ENCODE data around the gene LEMD3. TPM values are rescaled to one million over a fixed set of nuclear protein-coding genes. Genes with fewer than 3 reads are reported as not detected.

Gene LEMD3
- polyA plus RNA-seq, 1 donor from 2014 or later, result 45.4 TPM

DNA sequence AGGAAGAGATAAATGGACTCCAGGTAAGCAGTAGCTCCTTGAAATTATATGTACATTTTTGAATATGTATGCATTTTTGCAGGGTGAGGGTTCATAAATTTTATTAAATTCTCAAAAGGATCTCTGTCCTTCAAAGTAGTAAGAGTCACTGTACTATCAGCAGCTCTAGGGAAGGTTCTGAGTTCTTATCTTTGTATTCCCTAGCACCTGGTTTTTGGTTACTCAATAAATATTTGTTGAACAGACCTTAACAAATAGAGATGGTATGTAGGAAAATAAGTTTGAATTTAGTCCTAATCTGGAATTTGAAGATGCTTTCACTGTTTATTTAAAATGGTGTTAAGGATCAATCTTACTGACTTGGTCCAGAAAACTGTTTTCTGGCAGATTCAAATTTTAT is 18.3 kb downstream of the LEMD3 start:
- H3K27me3 Mint-ChIP-seq, result no peaks in the 10 kb centered on the region
- no peaks in the 10 kb centered on the region for H3K36me3 Mint-ChIP-seq
- peak overlapping the region in 2 of 3 donors; percentile 59 to 65 for H3K27ac Mint-ChIP-seq
- peaks cover 50 to 62% (median 52%) of the 10 kb centered on the region in 3 donors for H3K4me1 Mint-ChIP-seq
- H3K4me3 Mint-ChIP-seq, result no peak overlapping the region
- no peaks in the 10 kb centered on the region for H3K9me3 Mint-ChIP-seq

DNA sequence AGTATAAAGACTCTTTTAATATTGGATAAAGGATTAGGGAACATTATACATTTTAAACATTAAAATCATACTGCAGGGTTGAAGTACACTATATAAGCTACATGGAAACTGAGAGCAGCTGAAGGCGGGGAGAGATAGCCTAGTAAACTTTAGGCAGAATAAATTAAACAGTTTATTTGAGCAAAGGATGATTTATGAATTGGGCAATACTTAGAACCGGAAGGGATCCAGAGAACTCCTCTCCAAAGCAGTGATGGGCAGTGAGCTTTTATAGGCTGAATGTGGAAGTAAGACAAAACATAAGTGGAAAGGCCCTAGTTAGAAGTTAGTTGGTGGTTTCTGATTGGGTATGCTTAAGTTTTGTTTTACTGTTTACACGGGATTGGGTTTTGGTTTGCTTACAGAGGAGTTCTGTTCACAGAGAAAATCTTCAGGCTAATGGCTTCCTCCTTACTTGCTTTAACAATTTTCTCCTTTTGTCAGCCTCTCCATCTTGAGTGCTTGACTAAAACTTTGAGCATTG is 18.9 kb downstream of the LEMD3 start:
- no peaks in the 10 kb centered on the region for H3K27me3 Mint-ChIP-seq
- H3K4me3 Mint-ChIP-seq, result peak overlapping the region in 3 of 4 donors; percentile 20 to 69 (median 62)
- H3K4me1 Mint-ChIP-seq, result peaks cover 53 to 65% (median 54%) of the 10 kb centered on the region in 3 donors
- no peaks in the 10 kb centered on the region for H3K36me3 Mint-ChIP-seq
- peak overlapping the region; percentile 59 to 65 (median 65) for H3K27ac Mint-ChIP-seq
- H3K9me3 Mint-ChIP-seq, result no peaks in the 10 kb centered on the region

DNA sequence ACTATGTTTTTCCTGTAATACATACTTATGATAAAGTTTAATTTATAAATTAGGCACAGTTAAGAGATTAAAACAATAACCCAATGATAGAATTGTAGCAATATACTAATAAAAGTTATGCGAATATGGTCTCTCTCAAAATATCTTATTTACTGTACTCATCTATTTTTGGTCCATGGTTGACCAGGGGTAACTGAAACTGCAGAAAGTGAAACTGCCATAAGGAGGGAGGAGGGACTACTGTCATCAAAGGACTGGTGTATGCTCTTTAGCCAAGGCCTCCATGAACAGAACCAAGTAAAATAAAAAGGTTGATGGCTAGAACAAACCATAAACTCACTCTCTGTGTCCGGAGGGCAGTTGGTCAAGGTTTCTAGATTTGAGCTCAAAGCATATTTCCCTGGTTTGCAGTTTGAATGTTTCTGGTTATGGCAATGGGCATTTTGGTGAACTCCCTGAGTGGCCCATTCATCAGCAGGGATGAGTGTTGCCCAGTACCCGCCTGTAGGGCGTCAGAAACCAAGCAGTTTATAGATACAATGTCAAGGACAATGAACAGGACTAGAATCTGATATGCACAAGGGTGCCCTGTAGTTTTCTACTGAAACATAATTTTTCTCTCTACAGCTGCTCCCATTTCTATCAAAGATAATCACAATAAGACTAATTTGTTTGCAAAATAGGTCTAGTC is 19.8 kb downstream of the LEMD3 start:
- peaks cover 0 to 3% (median 0%) of the 10 kb centered on the region in 3 donors for H3K9me3 Mint-ChIP-seq
- H3K36me3 Mint-ChIP-seq, result peaks cover 1% of the 10 kb centered on the region
- H3K27ac Mint-ChIP-seq, result peak overlapping the region in 2 of 3 donors; percentile 59 to 65
- H3K4me3 Mint-ChIP-seq, result peak overlapping the region in 1 of 4 donors; percentile 69
- H3K27me3 Mint-ChIP-seq, result no peaks in the 10 kb centered on the region
- peaks cover 49 to 61% (median 51%) of the 10 kb centered on the region in 3 donors for H3K4me1 Mint-ChIP-seq

DNA sequence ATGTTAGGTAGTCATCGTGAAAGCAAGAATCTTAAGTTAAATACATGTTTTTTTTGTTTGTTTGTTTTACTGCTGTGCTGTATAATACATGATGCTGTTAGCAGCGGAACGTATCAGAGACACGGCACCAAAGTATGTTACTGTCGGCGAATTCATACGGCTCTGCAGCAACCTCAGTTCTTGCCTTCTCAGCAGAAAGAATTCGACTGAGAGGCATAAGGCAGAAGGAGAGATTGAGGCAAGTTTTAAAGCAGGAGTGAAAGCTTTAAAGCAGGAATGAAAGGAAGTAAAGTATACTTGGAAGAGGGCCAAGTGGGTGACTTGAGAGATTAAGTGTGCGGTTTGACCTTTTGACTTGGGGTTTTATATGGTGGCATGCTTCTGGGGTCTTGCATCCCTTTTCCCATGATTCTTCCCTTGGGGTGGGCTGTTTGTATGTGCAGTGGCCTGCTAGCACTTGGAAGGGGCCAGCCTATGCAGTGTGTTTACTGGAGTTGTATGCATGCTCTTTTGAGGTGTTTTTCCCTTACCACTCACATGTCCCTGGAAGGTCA is 23.7 kb downstream of the LEMD3 start:
- H3K27me3 Mint-ChIP-seq, result no peaks in the 10 kb centered on the region
- peak overlapping the region in 2 of 4 donors; percentile 2 to 20 for H3K4me3 Mint-ChIP-seq
- H3K27ac Mint-ChIP-seq, result no peak overlapping the region
- peaks cover 0 to 11% (median 4%) of the 10 kb centered on the region in 3 donors for H3K9me3 Mint-ChIP-seq
- H3K4me1 Mint-ChIP-seq, result peaks cover 47 to 68% (median 57%) of the 10 kb centered on the region in 3 donors
- H3K36me3 Mint-ChIP-seq, result peaks cover 10% of the 10 kb centered on the region

DNA sequence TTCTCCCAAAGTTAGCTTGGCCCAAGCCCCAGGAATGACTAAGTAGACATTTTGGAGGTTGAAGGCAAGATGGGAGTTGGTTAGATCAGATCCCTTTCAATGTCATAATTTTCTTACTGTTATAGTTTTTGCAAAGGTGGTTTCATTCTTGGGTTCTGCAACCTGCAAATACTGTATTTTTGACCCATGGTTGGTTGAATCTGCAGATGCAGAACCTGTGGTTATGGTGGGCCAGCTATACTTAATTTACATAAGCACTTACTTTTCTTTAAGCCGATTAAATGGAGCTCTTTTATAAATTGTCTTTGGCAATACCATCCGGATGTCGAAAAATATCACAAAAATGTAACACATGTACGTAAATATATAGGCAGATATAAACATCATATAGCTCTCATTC is 25.6 kb downstream of the LEMD3 start:
- no peaks in the 10 kb centered on the region for H3K27me3 Mint-ChIP-seq
- peaks cover 10% of the 10 kb centered on the region for H3K36me3 Mint-ChIP-seq
- peaks cover 0 to 11% (median 4%) of the 10 kb centered on the region in 3 donors for H3K9me3 Mint-ChIP-seq
- H3K4me1 Mint-ChIP-seq, result peaks cover 33 to 58% (median 47%) of the 10 kb centered on the region in 3 donors
- H3K27ac Mint-ChIP-seq, result peak overlapping the region in 2 of 3 donors; percentile 22 to 62
- peak overlapping the region in 1 of 4 donors; percentile 37 for H3K4me3 Mint-ChIP-seq

DNA sequence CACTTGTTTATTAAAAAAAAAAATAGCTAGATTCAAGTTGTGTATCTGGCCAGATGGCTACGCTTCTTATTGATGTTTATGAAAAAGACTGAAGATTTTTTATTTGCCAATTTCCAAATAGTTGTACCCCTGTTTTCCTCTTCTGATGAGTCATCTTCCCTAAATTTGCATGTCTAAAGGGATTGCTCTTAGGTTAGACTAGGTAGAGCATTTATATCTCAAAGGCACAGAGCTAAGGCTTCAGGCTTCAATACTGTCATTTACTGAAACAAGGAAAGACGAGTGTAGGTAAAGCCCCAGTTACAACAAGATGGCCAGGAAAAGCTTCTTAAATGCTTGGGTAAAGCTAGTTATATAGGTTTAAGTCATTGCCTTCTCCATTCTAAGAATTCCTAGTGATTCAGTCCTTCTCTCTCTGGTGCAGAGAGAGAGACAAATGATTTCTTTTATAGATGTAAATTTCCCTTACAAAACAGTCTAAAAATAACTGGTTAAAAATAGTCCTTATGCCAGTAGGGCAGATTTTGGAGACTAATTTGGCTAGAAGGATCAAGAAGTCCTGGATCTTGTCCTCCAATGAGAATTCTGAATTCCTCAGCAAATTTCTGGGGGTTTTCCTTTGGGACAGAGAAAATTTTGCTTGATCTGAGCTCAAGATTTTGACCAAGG is 26.1 kb downstream of the LEMD3 start:
- Mint-ChIP-seq H3K9me3 (peaks cover 0 to 11% (median 4%) of the 10 kb centered on the region in 3 donors), H3K27ac (peak overlapping the region; percentile 22 to 62 (median 59)), H3K4me3 (peak overlapping the region in 1 of 4 donors; percentile 5), H3K36me3 (peaks cover 10% of the 10 kb centered on the region), H3K27me3 (no peaks in the 10 kb centered on the region), H3K4me1 (peaks cover 37 to 60% (median 48%) of the 10 kb centered on the region in 3 donors)

DNA sequence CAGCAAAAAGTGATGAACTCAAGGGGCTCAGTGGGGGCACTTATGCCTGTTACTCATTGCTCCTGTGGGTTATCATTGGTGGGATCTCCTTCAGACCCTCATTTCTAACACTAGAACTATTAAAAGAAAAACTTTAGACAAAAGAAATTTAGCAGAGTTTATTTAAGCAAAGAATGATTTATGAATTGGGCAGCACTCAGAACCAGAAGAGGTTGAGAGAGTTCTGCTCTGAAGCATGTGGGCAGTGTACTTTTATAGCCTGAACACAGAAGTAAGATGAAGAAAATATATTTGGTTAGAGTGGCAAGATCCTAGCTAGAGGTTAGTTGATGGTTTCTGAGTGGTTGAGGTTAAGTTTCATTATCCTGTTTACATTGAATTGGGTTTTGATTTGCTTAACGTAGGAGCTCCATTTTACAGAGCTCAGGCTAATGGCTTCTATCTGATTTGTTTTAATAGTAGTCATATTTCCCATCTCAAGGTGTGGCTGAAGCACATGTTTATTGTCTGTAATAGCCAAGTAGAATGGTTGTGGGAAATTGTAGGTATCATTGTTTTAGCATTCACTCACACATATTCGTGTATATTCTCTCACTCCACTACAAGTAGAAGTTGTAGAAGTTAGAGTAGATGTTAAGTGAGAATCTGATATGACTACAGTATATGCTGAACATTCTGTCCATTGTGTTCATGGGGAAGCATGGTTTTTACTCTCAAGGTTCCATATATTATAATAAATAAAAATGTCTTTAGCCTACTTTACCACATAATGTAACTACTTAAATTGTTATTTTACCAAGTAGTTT is 27.6 kb downstream of the LEMD3 start:
- Mint-ChIP-seq H3K4me1 (peaks cover 46 to 70% (median 55%) of the 10 kb centered on the region in 3 donors), H3K36me3 (peaks cover 10% of the 10 kb centered on the region), H3K4me3 (peak overlapping the region in 2 of 4 donors; percentile 41 to 65), H3K9me3 (peaks cover 0 to 11% (median 4%) of the 10 kb centered on the region in 3 donors), H3K27ac (peak overlapping the region in 2 of 3 donors; percentile 63 to 81), H3K27me3 (no peaks in the 10 kb centered on the region)

DNA sequence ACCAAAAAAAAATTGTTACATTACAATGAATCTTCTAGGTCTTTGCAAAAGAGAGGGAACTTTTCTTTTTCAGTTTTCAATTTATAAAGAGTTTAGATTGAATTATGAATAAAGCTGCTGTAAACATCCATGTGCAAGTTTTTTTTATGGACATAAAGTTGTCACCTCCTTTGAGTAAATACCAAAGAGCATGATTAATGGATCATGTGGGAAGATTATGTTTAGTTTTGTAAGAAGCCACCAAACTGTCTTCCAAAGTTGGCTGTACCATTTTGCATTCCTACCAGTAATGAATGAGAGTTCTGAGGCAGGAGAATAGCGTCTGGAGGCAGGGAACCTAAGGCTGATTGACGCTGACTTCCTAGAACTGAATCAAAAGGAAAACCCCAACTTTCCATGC is 30.2 kb downstream of the LEMD3 start:
- H3K27me3 Mint-ChIP-seq, result no peaks in the 10 kb centered on the region
- no peak overlapping the region for H3K27ac Mint-ChIP-seq
- peaks cover 42 to 77% (median 63%) of the 10 kb centered on the region in 3 donors for H3K4me1 Mint-ChIP-seq
- H3K4me3 Mint-ChIP-seq, result no peak overlapping the region
- peaks cover 0 to 8% (median 4%) of the 10 kb centered on the region in 3 donors for H3K9me3 Mint-ChIP-seq
- H3K36me3 Mint-ChIP-seq, result peaks cover 11% of the 10 kb centered on the region

DNA sequence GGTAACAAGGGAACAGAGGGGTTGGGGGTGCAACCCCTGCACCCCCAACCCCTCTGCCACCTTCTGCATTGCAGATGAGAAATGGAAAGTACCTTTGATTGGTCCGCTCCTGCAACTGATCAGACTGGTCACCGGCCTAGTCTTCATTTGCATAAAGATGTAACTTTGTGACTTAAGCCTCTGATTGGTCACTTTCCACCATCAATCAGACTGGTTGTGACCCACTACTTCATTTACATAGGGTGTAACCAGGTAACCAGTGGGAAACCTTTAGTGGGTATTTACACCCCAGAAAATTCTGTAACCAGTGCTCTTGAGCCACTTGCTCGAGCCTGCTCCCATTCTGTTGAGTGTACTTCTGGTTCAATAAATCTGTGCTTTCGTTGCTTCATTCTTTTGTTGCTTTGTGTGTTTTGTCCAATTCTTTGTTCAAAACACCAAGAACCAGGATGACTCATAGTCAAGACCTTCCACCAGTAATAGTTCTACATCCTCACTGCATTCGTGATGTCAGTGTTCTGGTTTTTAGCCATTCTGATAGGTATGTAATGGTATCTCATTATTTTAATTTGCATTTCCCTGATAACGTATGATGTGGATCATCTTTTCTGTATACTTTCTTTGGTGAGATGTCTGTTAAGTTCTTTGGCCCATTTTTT is 30.8 kb downstream of the LEMD3 start:
- Mint-ChIP-seq H3K4me1 (peaks cover 44 to 77% (median 66%) of the 10 kb centered on the region in 3 donors), H3K27me3 (no peaks in the 10 kb centered on the region), H3K36me3 (peaks cover 10% of the 10 kb centered on the region), H3K4me3 (no peak overlapping the region), H3K27ac (peak overlapping the region in 2 of 3 donors; percentile 3 to 20), H3K9me3 (peaks cover 0 to 8% (median 4%) of the 10 kb centered on the region in 3 donors)

DNA sequence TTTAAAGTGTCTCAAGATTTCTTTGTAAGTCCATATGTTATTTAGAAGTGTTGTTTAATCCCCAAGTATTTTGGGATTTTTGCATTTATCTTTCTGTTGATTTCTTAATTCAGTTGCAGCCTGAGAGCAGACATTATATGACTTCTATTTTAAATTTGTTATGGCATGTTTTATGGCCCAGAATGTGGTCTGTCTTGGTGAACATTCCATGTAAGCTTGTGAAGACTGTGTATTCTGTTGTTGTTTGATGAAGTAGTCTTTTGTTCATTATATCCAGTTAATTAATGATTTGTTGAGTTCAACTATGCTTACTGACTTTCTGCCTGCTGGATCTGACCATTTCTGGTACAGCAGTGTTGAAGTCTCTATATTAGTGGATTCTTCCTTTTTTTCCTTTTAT is 34.0 kb downstream of the LEMD3 start:
- Mint-ChIP-seq H3K9me3 (no peaks in the 10 kb centered on the region), H3K27ac (peak overlapping the region; percentile 13 to 41 (median 15)), H3K27me3 (no peaks in the 10 kb centered on the region), H3K36me3 (peaks cover 2% of the 10 kb centered on the region), H3K4me1 (peaks cover 52 to 72% (median 65%) of the 10 kb centered on the region in 3 donors), H3K4me3 (peak overlapping the region in 1 of 4 donors; percentile 34)

DNA sequence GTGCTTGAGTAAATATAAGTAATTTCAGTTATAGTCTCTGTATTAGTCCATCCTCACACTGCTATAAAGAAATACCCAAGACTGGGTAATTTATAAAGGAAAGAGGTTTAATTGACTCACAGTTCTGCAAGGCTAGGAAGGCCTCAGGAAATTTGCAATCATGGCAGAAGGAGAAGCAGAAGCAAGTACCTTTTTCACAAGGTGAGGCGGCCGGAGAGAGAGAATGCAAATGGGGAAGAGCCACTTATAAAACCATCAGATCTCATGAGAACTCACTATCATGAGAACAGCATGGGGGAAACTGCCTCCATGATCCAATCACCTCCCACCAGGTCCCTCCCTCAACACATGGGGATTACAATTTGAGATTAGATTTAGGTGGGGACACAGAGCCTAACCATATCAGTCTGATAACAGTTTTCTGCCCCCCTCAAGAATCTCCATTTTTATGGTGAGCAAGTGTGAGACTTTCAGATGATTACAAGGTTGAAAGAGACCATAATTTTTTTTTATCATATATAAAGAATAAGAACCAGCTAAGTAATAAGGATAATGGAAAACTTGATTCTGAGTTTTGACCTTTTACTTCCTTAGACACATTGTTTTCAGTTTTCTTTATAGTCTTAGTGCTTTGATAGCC is 35.6 kb downstream of the LEMD3 start:
- H3K27ac Mint-ChIP-seq, result peak overlapping the region in 2 of 3 donors; percentile 76 to 88
- no peaks in the 10 kb centered on the region for H3K9me3 Mint-ChIP-seq
- peaks cover 4% of the 10 kb centered on the region for H3K36me3 Mint-ChIP-seq
- peaks cover 63 to 84% (median 72%) of the 10 kb centered on the region in 3 donors for H3K4me1 Mint-ChIP-seq
- peak overlapping the region in 2 of 4 donors; percentile 56 to 79 for H3K4me3 Mint-ChIP-seq
- H3K27me3 Mint-ChIP-seq, result no peaks in the 10 kb centered on the region

DNA sequence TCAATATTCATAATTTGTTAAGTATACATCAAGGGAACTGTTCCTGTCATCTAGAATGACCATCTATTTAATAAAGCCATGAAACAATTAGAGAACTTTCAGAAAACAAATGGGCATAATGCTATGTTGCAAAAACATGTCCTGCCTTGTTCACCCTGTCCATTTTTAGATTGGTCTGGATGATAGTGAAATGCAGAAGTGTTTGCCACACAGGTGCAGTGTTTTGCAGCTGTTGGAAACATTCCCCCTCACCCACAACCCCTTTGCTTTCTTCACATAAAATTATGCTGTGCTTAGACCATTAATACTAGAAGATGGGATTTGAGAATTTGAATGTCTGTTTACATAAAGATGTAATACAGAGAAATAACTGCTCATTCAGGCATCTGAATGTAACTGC is 36.5 kb downstream of the LEMD3 start:
- Mint-ChIP-seq H3K27me3 (no peaks in the 10 kb centered on the region), H3K9me3 (no peaks in the 10 kb centered on the region), H3K36me3 (peaks cover 4% of the 10 kb centered on the region), H3K4me3 (peak overlapping the region in 2 of 4 donors; percentile 56 to 61), H3K27ac (peak overlapping the region; percentile 26 to 88 (median 76)), H3K4me1 (peaks cover 66 to 80% (median 72%) of the 10 kb centered on the region in 3 donors)

DNA sequence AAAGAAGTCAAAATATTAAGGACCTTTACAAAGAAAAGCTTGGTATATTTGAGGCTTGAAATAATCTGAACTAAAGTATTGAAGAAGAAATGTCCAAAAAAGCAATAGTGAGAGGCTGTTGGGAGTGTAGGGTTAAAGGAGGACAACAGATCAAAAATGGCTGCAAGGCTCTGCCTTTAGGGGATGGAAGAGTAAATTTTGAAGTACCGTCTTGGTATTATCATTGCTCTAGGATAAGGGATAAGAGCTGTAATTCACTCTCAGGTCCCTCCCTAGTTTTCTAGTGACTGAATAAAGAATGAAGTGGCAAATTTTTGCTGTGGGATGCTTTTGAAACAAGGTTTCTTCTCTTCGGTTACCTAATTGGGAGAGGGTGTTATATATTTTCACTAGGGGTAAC is 38.7 kb downstream of the LEMD3 start:
- Mint-ChIP-seq H3K4me1 (peaks cover 52 to 64% (median 60%) of the 10 kb centered on the region in 3 donors), H3K27me3 (no peaks in the 10 kb centered on the region), H3K27ac (peak overlapping the region in 2 of 3 donors; percentile 45 to 58), H3K36me3 (peaks cover 8% of the 10 kb centered on the region), H3K9me3 (no peaks in the 10 kb centered on the region), H3K4me3 (peak overlapping the region in 2 of 4 donors; percentile 14 to 77)

Measured in IgD-negative memory B cell (primary cell).